NCI-H82 treated with DMSO at 0.1 percent for 48 hours (cell line): ENCODE results near the gene COL4A5.

Experiments used
- DNase-seq: peaks from one replicate; lab custom pipeline; 2025; ENCODE audit not compliant: unreplicated experiment; lab: John Stamatoyannopoulos, UW

The COL4A5 gene

GRCh38 chrX:108737754-108738153 lies 298.1 kb downstream of the COL4A5 start:
- no peak for DNase-seq

GRCh38 chrX:108740299-108740774 lies 300.7 kb downstream of the COL4A5 start:
- DNase-seq, result no peak
